ENCODE results near the gene ADCY7. TPM values are rescaled to one million over a fixed set of nuclear protein-coding genes. Genes with fewer than 3 reads are reported as not detected.

The ADCY7 gene
- total and polyA plus RNA-seq, 2 of the 4 experiments (the other 2 are of a cell fraction) = 15.2 to 17.1 TPM

- Histone ChIP-seq H4K5ac (ENCODE audit: low read depth, low read length) (no peak overlapping the region), H3K14ac (replicated peaks; ENCODE audit: low read depth, low read length) (no peak overlapping the region), H3K36me3 (ENCODE audit: control insufficient read depth, insufficient read depth, low read length) (peaks cover 7% of the 10 kb centered on the region; the same call in 1 of the 2 replicates), H3K9me1 (ENCODE audit: insufficient read depth, low read length) (0 out of 2 replicates have a peak, but pooled peaks cover 5% of the 10 kb centered on the region), H3K4me1 (ENCODE audit: control insufficient read depth, insufficient read depth, low read length) (peaks cover 12% of the 10 kb centered on the region), H3K27ac (ENCODE audit: insufficient read depth, low read length) (no peak overlapping the region), H3K18ac (ENCODE audit: low read depth, low read length) (no peak overlapping the region), H2BK120ac (ENCODE audit: low read depth, low read length) (no peak overlapping the region), H3K4me3 (ENCODE audit: insufficient read depth, low read depth, low read length) (no peak overlapping the region), H3K23ac (ENCODE audit: low read depth, low read length) (no peak overlapping the region), H3K4ac (ENCODE audit: low read depth, low read length) (no peak overlapping the region), H4K91ac (ENCODE audit: insufficient read depth, low read depth, low read length) (no peak overlapping the region), H3K9me3 (ENCODE audit: control insufficient read depth, insufficient read depth, low read length) (no peaks in the 10 kb centered on the region), H2AFZ (replicated peaks; ENCODE audit: low read length, poor library complexity) (no peak overlapping the region), H2BK5ac (ENCODE audit: low read depth, low read length, poor library complexity, severe bottlenecking) (no peak overlapping the region), H2AK5ac (ENCODE audit: low read depth, low read length) (no peak overlapping the region), H2BK15ac (ENCODE audit: low read depth, low read length) (no peak overlapping the region), H3K79me1 (ENCODE audit: low read depth in 1 of 2, low read length in 2 of 2) (no peaks in the 10 kb centered on the region), H4K20me1 (ENCODE audit: insufficient read depth, low read length) (no peaks in the 10 kb centered on the region), H3K4me2 (ENCODE audit: low read depth, low read length) (no peak overlapping the region), H3K56ac (ENCODE audit: extremely low read depth, insufficient read depth, low read length) (no peak overlapping the region), H2AK9ac (replicated peaks; ENCODE audit: low read depth, low read length, poor library complexity) (no peak overlapping the region), H3K27me3 (ENCODE audit: control insufficient read depth, insufficient read depth, low read length) (no peaks in the 10 kb centered on the region), H2BK20ac (ENCODE audit: low read depth, low read length) (no peak overlapping the region), H3K9ac (ENCODE audit: low read depth, low read length) (no peak overlapping the region), H4K8ac (ENCODE audit: low read depth in 2 of 2, low read length in 2 of 2) (no peak overlapping the region)
- ChIA-PET CTCF (interaction anchor here (1.1 kb wide), 1 partner anchor 58 kb away, joined by 3 read pairs; no protein-coding TSS in a partner anchor), POLR2A (ENCODE audit: unreplicated experiment) (interaction anchor here (0.5 kb wide), 1 partner anchor 54 kb away, joined by 4 read pairs; no protein-coding TSS in a partner anchor)
- ATAC-seq (ENCODE audit: low read depth) = no peak
- no peak for TF ChIP-seq MAFK (IDR thresholded peaks at IDR 0.05; ENCODE audit: low read depth, low read length)
- TF ChIP-seq RCOR1 (IDR thresholded peaks at IDR 0.05; ENCODE audit: insufficient replicate concordance, low read length) = no peak
- no peak for TF ChIP-seq BHLHE40 (IDR thresholded peaks at IDR 0.05; ENCODE audit: low read depth, low read length)
- no peak for TF ChIP-seq CEBPB (IDR thresholded peaks at IDR 0.05; ENCODE audit: low read depth, low read length)
- TF ChIP-seq USF2 (IDR thresholded peaks at IDR 0.05; ENCODE audit: low read depth, low read length) = no peak
- no peak for TF ChIP-seq RAD21 (IDR thresholded peaks at IDR 0.05; ENCODE audit: low read length)
- TF ChIP-seq RFX5 (IDR thresholded peaks at IDR 0.05; ENCODE audit: low read depth, low read length) = no peak
- TF ChIP-seq FOS (IDR thresholded peaks at IDR 0.05; ENCODE audit: low read depth, low read length) = no peak
- no peak for TF ChIP-seq SMC3 (IDR thresholded peaks at IDR 0.05; ENCODE audit: low read depth, low read length)
- no peak for TF ChIP-seq MXI1 (IDR thresholded peaks at IDR 0.05; ENCODE audit: borderline replicate concordance, low read depth, low read length)
- no peak for TF ChIP-seq CHD1 (IDR thresholded peaks at IDR 0.05; ENCODE audit: low read depth, low read length)
- TF ChIP-seq POLR2A (IDR thresholded peaks at IDR 0.05; ENCODE audit: low read depth, low read length) = no peak
- TF ChIP-seq, protein P1, sequence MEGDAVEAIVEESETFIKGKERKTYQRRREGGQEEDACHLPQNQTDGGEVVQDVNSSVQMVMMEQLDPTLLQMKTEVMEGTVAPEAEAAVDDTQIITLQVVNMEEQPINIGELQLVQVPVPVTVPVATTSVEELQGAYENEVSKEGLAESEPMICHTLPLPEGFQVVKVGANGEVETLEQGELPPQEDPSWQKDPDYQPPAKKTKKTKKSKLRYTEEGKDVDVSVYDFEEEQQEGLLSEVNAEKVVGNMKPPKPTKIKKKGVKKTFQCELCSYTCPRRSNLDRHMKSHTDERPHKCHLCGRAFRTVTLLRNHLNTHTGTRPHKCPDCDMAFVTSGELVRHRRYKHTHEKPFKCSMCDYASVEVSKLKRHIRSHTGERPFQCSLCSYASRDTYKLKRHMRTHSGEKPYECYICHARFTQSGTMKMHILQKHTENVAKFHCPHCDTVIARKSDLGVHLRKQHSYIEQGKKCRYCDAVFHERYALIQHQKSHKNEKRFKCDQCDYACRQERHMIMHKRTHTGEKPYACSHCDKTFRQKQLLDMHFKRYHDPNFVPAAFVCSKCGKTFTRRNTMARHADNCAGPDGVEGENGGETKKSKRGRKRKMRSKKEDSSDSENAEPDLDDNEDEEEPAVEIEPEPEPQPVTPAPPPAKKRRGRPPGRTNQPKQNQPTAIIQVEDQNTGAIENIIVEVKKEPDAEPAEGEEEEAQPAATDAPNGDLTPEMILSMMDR (conservative IDR thresholded peaks at IDR 0.05; ENCODE audit: low read depth, low read length) = no peak
- TF ChIP-seq NFE2L2 (IDR thresholded peaks at IDR 0.05; ENCODE audit: low read depth, low read length) = no peak
- TF ChIP-seq, protein P2, sequence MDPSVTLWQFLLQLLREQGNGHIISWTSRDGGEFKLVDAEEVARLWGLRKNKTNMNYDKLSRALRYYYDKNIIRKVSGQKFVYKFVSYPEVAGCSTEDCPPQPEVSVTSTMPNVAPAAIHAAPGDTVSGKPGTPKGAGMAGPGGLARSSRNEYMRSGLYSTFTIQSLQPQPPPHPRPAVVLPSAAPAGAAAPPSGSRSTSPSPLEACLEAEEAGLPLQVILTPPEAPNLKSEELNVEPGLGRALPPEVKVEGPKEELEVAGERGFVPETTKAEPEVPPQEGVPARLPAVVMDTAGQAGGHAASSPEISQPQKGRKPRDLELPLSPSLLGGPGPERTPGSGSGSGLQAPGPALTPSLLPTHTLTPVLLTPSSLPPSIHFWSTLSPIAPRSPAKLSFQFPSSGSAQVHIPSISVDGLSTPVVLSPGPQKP (IDR thresholded peaks at IDR 0.05; ENCODE audit: borderline replicate concordance, low read depth, low read length) = no peak
- no peak for TF ChIP-seq MAZ (IDR thresholded peaks at IDR 0.05; ENCODE audit: borderline replicate concordance, low read depth, low read length)
- in situ Hi-C loops (cut with MboI; ENCODE audit: low sequenced_read_pairs) (no loop called here), intact Hi-C loops (cut with micrococcal nuclease) (no loop called here), dilution Hi-C loops (cut with HindIII; ENCODE audit: low sequenced_read_pairs, unreplicated experiment) (no loop called here)
- WGBS, 2 experiments (ENCODE audit: extremely low coverage in 2 of 2, insufficient read length in 1 of 2) = no CpG with 5 or more reads among the region's 2 CpGs
- BruUV-seq (replicated peaks) = no TSS peak
- DNase-seq = no peak
Measured at GRCh38 chr16:50296807-50297206, 30.5 kb downstream of the ADCY7 start.

All from IMR-90 (cell line).